ENCODE data around the gene CSF2.

Gene CSF2

DNA sequence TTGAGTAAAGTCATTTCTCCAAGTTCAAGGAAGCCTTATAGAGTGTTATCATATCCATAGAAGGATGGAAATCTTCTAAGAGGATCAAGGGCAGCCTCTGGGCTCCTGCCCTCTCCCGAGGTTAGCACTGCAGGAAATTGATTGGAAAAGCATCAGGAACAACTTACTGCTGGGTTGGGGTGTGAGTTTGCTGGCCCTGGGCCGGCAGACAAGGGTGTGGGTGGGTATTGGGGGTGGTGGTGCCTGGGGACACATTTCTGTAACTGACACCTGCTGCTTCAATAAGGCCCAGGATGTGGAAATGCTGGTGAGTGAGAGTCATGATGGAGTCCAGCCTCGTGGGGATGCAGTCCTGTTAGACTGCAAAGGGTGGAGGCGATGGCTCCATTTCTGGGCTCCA lies 5.5 kb downstream of the CSF2 start:
- no peak overlapping the region for H3K4me3 ChIP-seq (ENCODE audit: low read length, poor library complexity, severe bottlenecking)
- no peaks in the 10 kb centered on the region for H3K9me2 ChIP-seq (replicated peaks; ENCODE audit: low read depth, low read length)

GRCh38 chr5:132079619-132080018 lies 6.0 kb downstream of the CSF2 start:
- no peak overlapping the region for H3K9ac ChIP-seq (ENCODE audit: low read depth, low read length, poor library complexity, severe bottlenecking)
- no peaks in the 10 kb centered on the region for H3K36me3 ChIP-seq (ENCODE audit: insufficient read depth, low read length)
- H3K79me2 ChIP-seq (ENCODE audit: insufficient read depth, low read length) = no peaks in the 10 kb centered on the region
- no peaks in the 10 kb centered on the region for H4K20me1 ChIP-seq (ENCODE audit: insufficient read depth, low read length, poor library complexity, severe bottlenecking)
- no peaks in the 10 kb centered on the region for H3K27me3 ChIP-seq (ENCODE audit: insufficient read depth, low read length, poor library complexity, severe bottlenecking)
- TF ChIP-seq EZH2phosphoT487 (IDR thresholded peaks at IDR 0.05; ENCODE audit: borderline replicate concordance) = no peak
- TF ChIP-seq, protein P1, sequence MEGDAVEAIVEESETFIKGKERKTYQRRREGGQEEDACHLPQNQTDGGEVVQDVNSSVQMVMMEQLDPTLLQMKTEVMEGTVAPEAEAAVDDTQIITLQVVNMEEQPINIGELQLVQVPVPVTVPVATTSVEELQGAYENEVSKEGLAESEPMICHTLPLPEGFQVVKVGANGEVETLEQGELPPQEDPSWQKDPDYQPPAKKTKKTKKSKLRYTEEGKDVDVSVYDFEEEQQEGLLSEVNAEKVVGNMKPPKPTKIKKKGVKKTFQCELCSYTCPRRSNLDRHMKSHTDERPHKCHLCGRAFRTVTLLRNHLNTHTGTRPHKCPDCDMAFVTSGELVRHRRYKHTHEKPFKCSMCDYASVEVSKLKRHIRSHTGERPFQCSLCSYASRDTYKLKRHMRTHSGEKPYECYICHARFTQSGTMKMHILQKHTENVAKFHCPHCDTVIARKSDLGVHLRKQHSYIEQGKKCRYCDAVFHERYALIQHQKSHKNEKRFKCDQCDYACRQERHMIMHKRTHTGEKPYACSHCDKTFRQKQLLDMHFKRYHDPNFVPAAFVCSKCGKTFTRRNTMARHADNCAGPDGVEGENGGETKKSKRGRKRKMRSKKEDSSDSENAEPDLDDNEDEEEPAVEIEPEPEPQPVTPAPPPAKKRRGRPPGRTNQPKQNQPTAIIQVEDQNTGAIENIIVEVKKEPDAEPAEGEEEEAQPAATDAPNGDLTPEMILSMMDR (conservative IDR thresholded peaks at IDR 0.05; ENCODE audit: low read length) = no peak
- H3K4me2 ChIP-seq (ENCODE audit: low read depth, low read length, poor library complexity, severe bottlenecking) = no peak overlapping the region
- no peak overlapping the region for H3K4me3 ChIP-seq (ENCODE audit: low read length, poor library complexity, severe bottlenecking)
- H3K4me1 ChIP-seq (ENCODE audit: insufficient read depth, low read length, poor library complexity, severe bottlenecking) = peaks cover 33% of the 10 kb centered on the region
- no peaks in the 10 kb centered on the region for H3K9me3 ChIP-seq (ENCODE audit: insufficient read depth, low read depth, low read length)
- no peak overlapping the region for H2AFZ ChIP-seq (ENCODE audit: low read length)
- H3F3A ChIP-seq (ENCODE audit: low read depth) = no peaks in the 10 kb centered on the region
- no peaks in the 10 kb centered on the region for H3K9me2 ChIP-seq (replicated peaks; ENCODE audit: low read depth, low read length)

More for the DNA sequence above, 5.5 kb downstream of the CSF2 start:
- Histone ChIP-seq H3K79me2 (ENCODE audit: insufficient read depth, low read length) (no peaks in the 10 kb centered on the region), H3K27me3 (ENCODE audit: insufficient read depth, low read length, poor library complexity, severe bottlenecking) (no peaks in the 10 kb centered on the region), H3K9me3 (ENCODE audit: insufficient read depth, low read depth, low read length) (no peaks in the 10 kb centered on the region), H3K4me1 (ENCODE audit: insufficient read depth, low read length, poor library complexity, severe bottlenecking) (peaks cover 38% of the 10 kb centered on the region), H3K36me3 (ENCODE audit: insufficient read depth, low read length) (no peaks in the 10 kb centered on the region), H4K20me1 (ENCODE audit: insufficient read depth, low read length, poor library complexity, severe bottlenecking) (no peaks in the 10 kb centered on the region), H3F3A (ENCODE audit: low read depth) (no peaks in the 10 kb centered on the region), H2AFZ (ENCODE audit: low read length) (no peak overlapping the region), H3K9ac (ENCODE audit: low read depth, low read length, poor library complexity, severe bottlenecking) (no peak overlapping the region), H3K4me2 (ENCODE audit: low read depth, low read length, poor library complexity, severe bottlenecking) (no peak overlapping the region)
- TF ChIP-seq, protein P1 (conservative IDR thresholded peaks at IDR 0.05; ENCODE audit: low read length) = no peak
- TF ChIP-seq EZH2phosphoT487 (IDR thresholded peaks at IDR 0.05; ENCODE audit: borderline replicate concordance) = no peak

DNA sequence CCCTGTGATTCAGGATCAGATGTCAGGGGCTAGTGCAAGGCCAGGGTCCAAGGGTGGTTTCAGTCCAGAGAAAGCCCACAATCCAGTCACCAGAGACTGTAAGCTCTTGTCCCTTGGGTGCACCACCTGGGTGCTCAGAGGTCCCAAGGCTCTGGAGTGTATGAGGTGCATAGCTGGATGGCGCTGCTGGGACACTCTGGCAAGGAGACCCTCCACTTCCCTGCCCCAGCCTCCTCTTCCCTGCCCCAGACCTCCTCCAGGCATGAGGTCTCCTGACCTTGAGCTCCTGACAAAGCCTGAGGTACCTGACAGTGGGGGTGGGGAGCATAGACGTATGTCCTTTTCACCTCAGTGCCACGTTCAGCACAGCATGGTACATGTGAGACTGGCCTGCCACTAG lies 7.0 kb downstream of the CSF2 start:
- no peaks in the 10 kb centered on the region for H3K9me3 ChIP-seq (ENCODE audit: insufficient read depth, low read depth, low read length)
- H3F3A ChIP-seq (ENCODE audit: low read depth) = no peaks in the 10 kb centered on the region
- H3K36me3 ChIP-seq (ENCODE audit: insufficient read depth, low read length) = no peaks in the 10 kb centered on the region
- H3K27me3 ChIP-seq (ENCODE audit: insufficient read depth, low read length, poor library complexity, severe bottlenecking) = no peaks in the 10 kb centered on the region
- no peak overlapping the region for H2AFZ ChIP-seq (ENCODE audit: low read length)
- no peak overlapping the region for H3K4me2 ChIP-seq (ENCODE audit: low read depth, low read length, poor library complexity, severe bottlenecking)
- peaks cover 23% of the 10 kb centered on the region for H3K4me1 ChIP-seq (ENCODE audit: insufficient read depth, low read length, poor library complexity, severe bottlenecking)
- H3K79me2 ChIP-seq (ENCODE audit: insufficient read depth, low read length) = no peaks in the 10 kb centered on the region
- H4K20me1 ChIP-seq (ENCODE audit: insufficient read depth, low read length, poor library complexity, severe bottlenecking) = no peaks in the 10 kb centered on the region
- no peak overlapping the region for H3K4me3 ChIP-seq (ENCODE audit: low read length, poor library complexity, severe bottlenecking)
- TF ChIP-seq, protein P1 (conservative IDR thresholded peaks at IDR 0.05; ENCODE audit: low read length) = no peak
- no peak for TF ChIP-seq EZH2phosphoT487 (IDR thresholded peaks at IDR 0.05; ENCODE audit: borderline replicate concordance)
- H3K9ac ChIP-seq (ENCODE audit: low read depth, low read length, poor library complexity, severe bottlenecking) = no peak overlapping the region
- no peaks in the 10 kb centered on the region for H3K9me2 ChIP-seq (replicated peaks; ENCODE audit: low read depth, low read length)
